ENCODE data around the gene TMEM242. TPM values are rescaled to one million over a fixed set of nuclear protein-coding genes. Genes with fewer than 3 reads are reported as not detected.

The TMEM242 gene
- total RNA-seq, 4 donors from 2014 or later = 0.20 to 8.4 (median 5.8) TPM

- DNase-seq = no peak
- Histone ChIP-seq H3K27me3 (no peaks in the 10 kb centered on the region), H3K4me1 (peaks cover 0 to 7% (median 0%) of the 10 kb centered on the region in 4 donors), H3K36me3 (no peaks in the 10 kb centered on the region), H3K4me3 (no peak overlapping the region), H3K9me3 (no peaks in the 10 kb centered on the region), H3K27ac (no peak overlapping the region)
- in situ Hi-C loops (cut with MboI; ENCODE audit: low pct_ligation_motif_present in 1 of 4, low pct_unique_long_range_greater_than_20kb in 1 of 4, low sequenced_read_pairs in 3 of 4) (no loop called here), intact Hi-C loops (cut with DNase I; ENCODE audit: low total_unique reads) (no loop called here)
- 92% methylated on average over 8 of the region's 8 CpGs; no CpG with 5 or more reads in 1 of the 2 donors for WGBS, 2 donors (ENCODE audit: low coverage in 1 of 2)
- TF ChIP-seq POLR2A (IDR thresholded peaks at IDR 0.05) = no peak
- TF ChIP-seq CTCF (IDR thresholded peaks at IDR 0.05) = no peak
- TF ChIP-seq EP300 (IDR thresholded peaks at IDR 0.05; ENCODE audit: low read depth) = no peak
- TF ChIP-seq POLR2AphosphoS5 (IDR thresholded peaks at IDR 0.05) = no peak
Measured at GRCh38 chr6:157249826-157250225, 73.5 kb downstream of the TMEM242 start.

- in situ Hi-C loops (cut with MboI; ENCODE audit: low pct_ligation_motif_present in 1 of 4, low pct_unique_long_range_greater_than_20kb in 1 of 4, low sequenced_read_pairs in 3 of 4) = no loop called here
- no peak for DNase-seq
- Histone ChIP-seq H3K4me1 (peaks cover 0 to 12% (median 0%) of the 10 kb centered on the region in 4 donors), H3K27me3 (no peaks in the 10 kb centered on the region), H3K9me3 (no peaks in the 10 kb centered on the region), H3K27ac (no peak overlapping the region), H3K4me3 (no peak overlapping the region), H3K36me3 (no peaks in the 10 kb centered on the region)
- whole genome bisulfite sequencing, 2 donors (ENCODE audit: low coverage in 1 of 2) = 69 to 75% methylated on average over 1 of the region's 1 CpG
- TF ChIP-seq CTCF (IDR thresholded peaks at IDR 0.05) (no peak), POLR2A (IDR thresholded peaks at IDR 0.05) (no peak), EP300 (IDR thresholded peaks at IDR 0.05; ENCODE audit: low read depth) (no peak), POLR2AphosphoS5 (IDR thresholded peaks at IDR 0.05) (no peak)
- intact Hi-C loops (cut with DNase I; ENCODE audit: low total_unique reads) = no loop called here
Measured at GRCh38 chr6:157248264-157248663, 75.1 kb downstream of the TMEM242 start.

- 91 to 100% methylated on average over 3 to 14 of the region's 14 CpGs for WGBS, 2 donors (ENCODE audit: low coverage in 1 of 2)
- Histone ChIP-seq H3K27me3 (no peaks in the 10 kb centered on the region), H3K4me1 (peaks cover 0 to 18% (median 5%) of the 10 kb centered on the region in 4 donors), H3K36me3 (no peaks in the 10 kb centered on the region), H3K4me3 (no peak overlapping the region), H3K9me3 (no peaks in the 10 kb centered on the region), H3K27ac (no peak overlapping the region)
- intact Hi-C loops (cut with DNase I; ENCODE audit: low total_unique reads) (no loop called here), in situ Hi-C loops (cut with MboI; ENCODE audit: low pct_ligation_motif_present in 1 of 4, low pct_unique_long_range_greater_than_20kb in 1 of 4, low sequenced_read_pairs in 3 of 4) (no loop called here)
- no peak for DNase-seq
- TF ChIP-seq POLR2A (IDR thresholded peaks at IDR 0.05) (no peak), CTCF (IDR thresholded peaks at IDR 0.05) (no peak), POLR2AphosphoS5 (IDR thresholded peaks at IDR 0.05) (no peak), EP300 (IDR thresholded peaks at IDR 0.05; ENCODE audit: low read depth) (no peak)
Measured at GRCh38 chr6:157246771-157247484, 76.4 kb downstream of the TMEM242 start.

DNA sequence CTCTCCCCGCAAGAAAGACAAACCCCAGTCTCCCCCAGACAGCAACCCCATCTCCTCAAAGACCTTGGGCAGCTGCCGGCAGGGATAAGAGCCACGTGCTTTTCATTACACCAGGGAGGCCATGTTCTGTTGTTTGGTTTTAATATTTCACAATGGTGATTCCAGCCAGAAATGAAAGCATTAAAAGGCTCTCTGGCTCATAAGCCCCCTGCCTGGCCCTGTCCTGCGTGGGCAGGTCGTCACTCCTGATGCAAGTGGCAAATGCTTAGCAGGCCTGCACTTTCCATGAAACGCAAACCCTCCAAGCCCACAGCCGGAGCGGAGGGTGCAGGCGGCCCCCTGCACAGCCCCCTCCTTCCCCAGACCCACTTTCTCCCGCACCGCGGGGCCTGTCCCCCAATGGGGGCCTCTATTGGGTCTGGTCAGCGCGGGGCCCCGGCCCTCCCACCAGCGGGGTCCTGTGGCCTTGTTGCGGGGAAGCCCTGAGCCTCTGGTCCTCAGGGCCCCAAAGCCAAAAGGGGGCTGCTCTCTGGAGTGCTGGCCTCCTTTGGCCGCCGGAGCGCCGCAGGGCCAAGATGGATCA, 77.2 kb downstream of the TMEM242 start:
- Histone ChIP-seq H3K9me3 (no peaks in the 10 kb centered on the region), H3K4me1 (peaks cover 0 to 24% (median 8%) of the 10 kb centered on the region in 4 donors), H3K27me3 (no peaks in the 10 kb centered on the region), H3K27ac (no peak overlapping the region), H3K36me3 (no peaks in the 10 kb centered on the region), H3K4me3 (no peak overlapping the region)
- TF ChIP-seq EP300 (IDR thresholded peaks at IDR 0.05; ENCODE audit: low read depth) (no peak), POLR2A (IDR thresholded peaks at IDR 0.05) (no peak), CTCF (IDR thresholded peaks at IDR 0.05) (no peak), POLR2AphosphoS5 (IDR thresholded peaks at IDR 0.05) (no peak)
- intact Hi-C loops (cut with DNase I; ENCODE audit: low total_unique reads) = no loop called here
- in situ Hi-C loops (cut with MboI; ENCODE audit: low pct_ligation_motif_present in 1 of 4, low pct_unique_long_range_greater_than_20kb in 1 of 4, low sequenced_read_pairs in 3 of 4) = no loop called here
- WGBS, 2 donors (ENCODE audit: low coverage in 1 of 2) = 71 to 88% methylated on average over 3 to 16 of the region's 21 CpGs
- no peak for DNase-seq
